ENCODE data around the gene LGALS3BP. TPM values are rescaled to one million over a fixed set of nuclear protein-coding genes. Genes with fewer than 3 reads are reported as not detected.
A peak's percentile ranks its signal among the peaks of the same experiment; 100 is the strongest.

LGALS3BP gene
- total RNA-seq, 2 donors from 2014 or later = 23.3 to 71.4 TPM

DNA sequence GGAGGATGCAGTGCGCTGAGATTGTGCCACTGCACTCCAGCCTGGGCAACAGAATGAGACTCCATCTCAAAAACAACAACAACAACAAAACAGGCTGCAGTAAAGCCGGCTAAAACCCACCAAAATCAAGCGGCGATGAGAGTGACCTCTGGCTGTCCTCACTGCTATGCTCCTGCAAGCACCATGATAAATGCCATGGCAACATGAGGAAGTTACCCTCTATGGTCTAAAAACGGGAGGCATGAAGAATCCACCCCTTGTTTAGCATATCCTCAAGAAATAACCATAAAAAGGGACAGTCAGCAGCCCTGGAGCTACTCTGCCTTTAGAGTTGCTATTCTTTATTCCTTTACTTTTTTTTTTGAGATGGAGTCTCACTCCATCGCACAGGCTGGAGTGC, 8.4 kb upstream of the LGALS3BP start:
- Histone ChIP-seq H3K27ac (ENCODE audit: low read depth, low read length) (no peak overlapping the region), H3K27me3 (ENCODE audit: control insufficient read depth, insufficient read depth, low read length, poor library complexity, severe bottlenecking) (no peaks in the 10 kb centered on the region), H3K36me3 (ENCODE audit: control insufficient read depth, insufficient read depth, low read length) (peaks cover 31% of the 10 kb centered on the region), H3K4me3 (ENCODE audit: low read length) (no peak overlapping the region), H3K9ac (ENCODE audit: extremely low read depth, low read length, poor library complexity, severe bottlenecking) (no peak overlapping the region), H3K4me1 (ENCODE audit: control insufficient read depth, insufficient read depth, low read length) (peaks cover 5% of the 10 kb centered on the region), H3K9me3 (ENCODE audit: control insufficient read depth, low read length) (no peaks in the 10 kb centered on the region)
- no peak for DNase-seq
- H3K9me3 Mint-ChIP-seq = no peaks in the 10 kb centered on the region
- WGBS, 2 experiments (ENCODE audit: insufficient coverage in 1 of 2, insufficient read length in 1 of 2) = 91 to 93% methylated on average over 6 of the region's 6 CpGs
- TF ChIP-seq, protein P1, sequence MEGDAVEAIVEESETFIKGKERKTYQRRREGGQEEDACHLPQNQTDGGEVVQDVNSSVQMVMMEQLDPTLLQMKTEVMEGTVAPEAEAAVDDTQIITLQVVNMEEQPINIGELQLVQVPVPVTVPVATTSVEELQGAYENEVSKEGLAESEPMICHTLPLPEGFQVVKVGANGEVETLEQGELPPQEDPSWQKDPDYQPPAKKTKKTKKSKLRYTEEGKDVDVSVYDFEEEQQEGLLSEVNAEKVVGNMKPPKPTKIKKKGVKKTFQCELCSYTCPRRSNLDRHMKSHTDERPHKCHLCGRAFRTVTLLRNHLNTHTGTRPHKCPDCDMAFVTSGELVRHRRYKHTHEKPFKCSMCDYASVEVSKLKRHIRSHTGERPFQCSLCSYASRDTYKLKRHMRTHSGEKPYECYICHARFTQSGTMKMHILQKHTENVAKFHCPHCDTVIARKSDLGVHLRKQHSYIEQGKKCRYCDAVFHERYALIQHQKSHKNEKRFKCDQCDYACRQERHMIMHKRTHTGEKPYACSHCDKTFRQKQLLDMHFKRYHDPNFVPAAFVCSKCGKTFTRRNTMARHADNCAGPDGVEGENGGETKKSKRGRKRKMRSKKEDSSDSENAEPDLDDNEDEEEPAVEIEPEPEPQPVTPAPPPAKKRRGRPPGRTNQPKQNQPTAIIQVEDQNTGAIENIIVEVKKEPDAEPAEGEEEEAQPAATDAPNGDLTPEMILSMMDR (conservative IDR thresholded peaks at IDR 0.05) = no peak
- no peaks in the 10 kb centered on the region for H3K27me3 Mint-ChIP-seq (ENCODE audit: insufficient read depth)
- H3K36me3 Mint-ChIP-seq (ENCODE audit: low read depth) = peaks cover 30% of the 10 kb centered on the region
- no peak overlapping the region for H3K4me3 Mint-ChIP-seq
- H3K4me1 Mint-ChIP-seq = peaks cover 13% of the 10 kb centered on the region
- no peak overlapping the region for H3K27ac Mint-ChIP-seq

DNA sequence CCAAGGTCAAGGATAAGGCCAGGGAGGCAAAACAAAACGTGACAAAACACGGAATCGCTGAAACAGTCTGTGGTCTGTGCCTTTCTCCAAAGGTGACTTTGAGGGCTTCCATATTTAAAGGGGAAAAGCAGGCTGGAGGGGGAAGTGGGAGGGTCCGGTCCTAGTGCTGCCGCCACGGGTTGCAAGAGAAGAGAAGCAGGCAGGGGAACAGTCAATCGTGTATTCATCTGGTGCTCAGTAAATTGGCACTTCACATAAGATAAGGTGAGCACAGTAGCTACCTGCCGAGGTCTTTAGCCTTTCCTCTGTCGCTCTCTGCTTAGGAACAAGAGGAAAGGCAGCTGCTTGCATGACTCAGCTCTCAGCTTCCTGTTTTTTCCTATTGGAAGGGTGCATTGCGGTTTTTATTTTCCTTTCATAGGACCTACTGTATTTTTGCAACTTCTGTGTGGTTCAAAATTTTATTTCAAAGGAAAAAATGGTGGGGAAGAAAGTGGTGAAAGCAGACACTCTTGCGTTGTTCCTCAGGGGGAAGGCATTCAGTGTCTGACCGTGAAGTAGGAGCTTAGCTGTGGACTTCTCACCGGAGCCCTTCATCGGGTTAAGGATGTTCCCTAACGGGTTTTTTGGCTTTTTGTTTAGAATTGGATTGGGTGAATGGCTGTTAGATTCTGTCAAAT, 7.1 kb upstream of the LGALS3BP start:
- H3K27me3 Mint-ChIP-seq (ENCODE audit: insufficient read depth) = no peaks in the 10 kb centered on the region
- H3K4me3 ChIP-seq (ENCODE audit: low read length) = peak overlapping the region; percentile 52
- DNase-seq = peak; percentile 88
- WGBS, 2 experiments (ENCODE audit: insufficient coverage in 1 of 2, insufficient read length in 1 of 2) = 24 to 25% methylated on average over 9 to 15 of the region's 15 CpGs
- H3K9me3 ChIP-seq (ENCODE audit: control insufficient read depth, low read length) = no peaks in the 10 kb centered on the region
- H3K9me3 Mint-ChIP-seq = no peaks in the 10 kb centered on the region
- peaks cover 5% of the 10 kb centered on the region for H3K4me1 ChIP-seq (ENCODE audit: control insufficient read depth, insufficient read depth, low read length)
- H3K9ac ChIP-seq (ENCODE audit: extremely low read depth, low read length, poor library complexity, severe bottlenecking) = peak overlapping the region; percentile 48
- H3K4me1 Mint-ChIP-seq = peaks cover 13% of the 10 kb centered on the region
- no peaks in the 10 kb centered on the region for H3K27me3 ChIP-seq (ENCODE audit: control insufficient read depth, insufficient read depth, low read length, poor library complexity, severe bottlenecking)
- peak overlapping the region; percentile 91 for H3K27ac Mint-ChIP-seq
- peak overlapping the region; percentile 45 for H3K4me3 Mint-ChIP-seq
- TF ChIP-seq, protein P1 (conservative IDR thresholded peaks at IDR 0.05) = no peak
- H3K36me3 Mint-ChIP-seq (ENCODE audit: low read depth) = peaks cover 23% of the 10 kb centered on the region
- peaks cover 19% of the 10 kb centered on the region for H3K36me3 ChIP-seq (ENCODE audit: control insufficient read depth, insufficient read depth, low read length)
- no peak overlapping the region for H3K27ac ChIP-seq (ENCODE audit: low read depth, low read length)

DNA sequence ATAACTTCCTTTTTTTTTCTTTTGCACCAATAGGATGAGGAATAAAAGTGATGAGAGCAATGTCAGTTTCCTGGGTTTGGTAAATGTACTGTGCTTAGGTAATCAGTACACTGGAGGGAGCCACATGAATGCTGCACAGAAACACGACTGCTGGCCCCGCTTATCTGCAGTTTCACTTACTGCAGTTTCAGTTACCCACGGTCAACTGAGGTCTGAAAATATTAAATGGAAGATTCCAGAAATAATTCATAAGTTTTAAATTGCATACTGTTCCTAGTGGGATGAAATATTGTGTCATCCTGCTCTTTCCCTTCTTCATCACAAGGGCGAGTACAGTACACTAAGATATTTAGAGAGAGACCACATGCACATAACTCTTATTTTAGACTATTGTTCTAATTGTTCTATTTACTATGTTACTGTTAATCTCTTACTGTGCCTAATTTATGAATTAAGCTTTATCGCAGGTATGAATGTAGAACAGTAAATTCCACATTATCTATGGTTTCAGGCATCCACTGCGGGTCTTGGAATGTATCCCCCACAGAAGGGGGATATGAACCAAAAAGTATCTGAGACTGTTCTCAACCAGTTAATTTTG, 6.4 kb upstream of the LGALS3BP start:
- DNase-seq = no peak
- Mint-ChIP-seq H3K27ac (peak overlapping the region; percentile 91), H3K27me3 (ENCODE audit: insufficient read depth) (no peaks in the 10 kb centered on the region), H3K4me1 (peaks cover 15% of the 10 kb centered on the region), H3K4me3 (peak overlapping the region; percentile 45), H3K9me3 (no peaks in the 10 kb centered on the region), H3K36me3 (ENCODE audit: low read depth) (peaks cover 17% of the 10 kb centered on the region)
- no peaks in the 10 kb centered on the region for H3K27me3 ChIP-seq (ENCODE audit: control insufficient read depth, insufficient read depth, low read length, poor library complexity, severe bottlenecking)
- H3K4me1 ChIP-seq (ENCODE audit: control insufficient read depth, insufficient read depth, low read length) = peaks cover 5% of the 10 kb centered on the region
- no peak overlapping the region for H3K27ac ChIP-seq (ENCODE audit: low read depth, low read length)
- H3K9me3 ChIP-seq (ENCODE audit: control insufficient read depth, low read length) = no peaks in the 10 kb centered on the region
- H3K36me3 ChIP-seq (ENCODE audit: control insufficient read depth, insufficient read depth, low read length) = peaks cover 12% of the 10 kb centered on the region
- peak overlapping the region; percentile 48 for H3K9ac ChIP-seq (ENCODE audit: extremely low read depth, low read length, poor library complexity, severe bottlenecking)
- peak overlapping the region; percentile 52 for H3K4me3 ChIP-seq (ENCODE audit: low read length)
- TF ChIP-seq, protein P1 (conservative IDR thresholded peaks at IDR 0.05) = peak; percentile 39
- 92 to 93% methylated on average over 3 to 5 of the region's 6 CpGs for WGBS, 2 experiments (ENCODE audit: insufficient coverage in 1 of 2, insufficient read length in 1 of 2)
